Effector CD4-positive, alpha-beta T cell (primary cell): ENCODE measurements around the gene LRRN3.

Experiments used
- DNase-seq: peaks from one replicate; pipeline ENCODE4 v3.0.0-alpha.2; 2020

Gene LRRN3

DNA sequence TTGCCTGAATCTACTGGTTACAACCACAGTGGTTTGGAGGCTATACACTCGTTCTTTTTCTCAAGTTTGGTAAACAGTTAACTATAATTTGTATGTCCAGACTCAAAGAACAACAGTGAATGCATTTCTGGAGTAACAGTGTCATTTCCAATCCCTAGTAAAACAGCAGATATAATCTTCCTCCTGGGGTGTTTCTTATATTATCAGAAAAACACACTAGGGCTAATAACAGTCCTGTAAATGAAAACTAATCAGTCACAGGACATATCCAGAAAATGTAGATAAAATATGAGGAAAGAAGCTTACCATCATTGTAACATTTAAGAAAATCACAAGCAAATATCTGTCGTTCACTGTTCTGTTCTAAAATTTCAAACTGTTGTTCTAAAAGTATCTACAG is 82.6 kb downstream of the LRRN3 start:
- no peak for DNase-seq

DNA sequence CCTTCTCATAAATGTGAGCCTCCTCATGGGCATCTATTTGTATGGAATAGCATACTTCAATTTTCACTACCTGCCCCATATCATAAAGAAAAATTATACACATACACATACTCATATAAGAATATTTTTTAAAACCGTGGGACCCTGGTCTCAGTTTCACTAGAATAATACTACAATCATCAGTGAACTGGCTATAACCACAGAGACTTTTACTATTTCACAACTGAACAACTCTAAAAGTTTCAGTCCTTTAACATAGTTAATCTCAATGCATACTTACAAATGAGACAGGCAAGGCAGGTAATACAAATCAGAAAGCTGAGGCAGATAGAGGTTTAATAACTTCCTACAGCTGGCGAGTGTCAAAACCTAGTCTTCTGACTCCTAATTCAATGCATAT is 83.1 kb downstream of the LRRN3 start:
- DNase-seq: no peak

DNA sequence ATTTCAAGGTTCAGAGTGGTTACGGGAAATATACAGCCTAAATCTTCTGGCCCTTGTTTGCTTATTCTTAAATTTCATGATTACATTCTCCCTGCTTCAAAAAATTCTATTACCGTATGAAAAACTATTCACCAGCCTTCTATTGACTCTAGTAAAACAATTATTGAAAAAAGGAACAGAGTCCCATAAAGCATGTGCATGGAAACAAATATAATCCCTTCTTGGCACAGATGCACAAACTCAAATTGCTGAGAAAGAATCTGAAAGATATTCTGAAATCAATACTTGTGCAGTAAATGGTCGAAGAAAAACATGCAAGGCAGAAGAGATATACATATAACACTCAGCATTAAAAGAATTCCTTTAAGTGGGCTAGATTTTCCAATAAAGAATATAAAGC is 83.6 kb downstream of the LRRN3 start:
- no peak for DNase-seq
